Activated CD4-positive, alpha-beta T cell treated with anti-CD3 and anti-CD28 coated beads, Interleukin-2, amount 10 ng/mL, durations not matched to agents 24 days and 14 days (primary cell): ENCODE results near the gene FLNB. TPM values are rescaled to one million over a fixed set of nuclear protein-coding genes. Genes with fewer than 3 reads are reported as not detected.

Experiments
- DNase-seq: peaks from one replicate; pipeline ENCODE4 v3.0.0; 2022
- H3K27ac Mint-ChIP-seq: one replicate; pipeline ENCODE4 v1.8.0; 2022; ENCODE audit warnings: mild to moderate bottlenecking, mixed read lengths
- H3K27me3 Mint-ChIP-seq: one replicate; pipeline ENCODE4 v1.8.0; 2022; ENCODE audit warnings: mixed read lengths
- H3K36me3 Mint-ChIP-seq: one replicate; pipeline ENCODE4 v1.8.0; 2022; ENCODE audit warnings: low read depth, mild to moderate bottlenecking, mixed read lengths
- H3K4me1 Mint-ChIP-seq: one replicate; pipeline ENCODE4 v1.8.0; 2021; ENCODE audit warnings: mixed read lengths
- H3K4me3 Mint-ChIP-seq: one replicate; pipeline ENCODE4 v1.8.0; 2022; ENCODE audit warnings: mild to moderate bottlenecking, moderate library complexity, mixed read lengths
- H3K9me3 Mint-ChIP-seq: one replicate; pipeline ENCODE4 v1.8.0; 2021; ENCODE audit warnings: mixed read lengths
- intact Hi-C: fragments of 100-400 bp; cut with micrococcal nuclease; formaldehyde crosslinking; loops from one replicate; pipeline ENCODE4 v1.15.1; 2023
- total RNA-seq: library from RNA; stranded (reverse); gene quantifications from 2 replicates; pipeline ENCODE4 v1.2.3, GENCODE V29; 2022

Gene FLNB
- total RNA-seq, 1 donor from 2014 or later = 23.9 TPM

DNA sequence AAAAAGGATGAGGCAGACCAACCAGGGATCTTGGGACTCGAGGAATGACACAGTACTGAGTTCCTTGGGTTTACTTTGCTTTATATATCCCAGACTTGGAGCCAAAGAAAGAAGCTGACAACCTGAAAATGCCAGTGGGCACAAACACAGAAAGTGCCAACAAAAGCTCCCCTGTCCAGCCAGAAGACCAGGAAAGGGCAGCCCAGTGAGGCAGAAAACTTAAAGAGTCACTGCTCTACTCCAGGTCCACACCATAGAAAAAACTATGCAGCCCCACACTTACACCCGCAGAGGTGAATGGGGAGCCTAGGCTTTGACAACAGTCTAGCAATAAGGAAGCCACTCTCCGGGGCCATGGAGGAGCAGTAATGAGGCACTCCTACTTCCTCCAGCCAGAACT is 80.3 kb downstream of the FLNB start:
- no peaks in the 10 kb centered on the region for H3K27me3 Mint-ChIP-seq
- no peak overlapping the region for H3K4me3 Mint-ChIP-seq
- H3K9me3 Mint-ChIP-seq = no peaks in the 10 kb centered on the region
- DNase-seq = no peak
- intact Hi-C loops = no loop called here
- H3K4me1 Mint-ChIP-seq = peaks cover 15% of the 10 kb centered on the region
- H3K27ac Mint-ChIP-seq = no peak overlapping the region
- peaks cover 13% of the 10 kb centered on the region for H3K36me3 Mint-ChIP-seq

DNA sequence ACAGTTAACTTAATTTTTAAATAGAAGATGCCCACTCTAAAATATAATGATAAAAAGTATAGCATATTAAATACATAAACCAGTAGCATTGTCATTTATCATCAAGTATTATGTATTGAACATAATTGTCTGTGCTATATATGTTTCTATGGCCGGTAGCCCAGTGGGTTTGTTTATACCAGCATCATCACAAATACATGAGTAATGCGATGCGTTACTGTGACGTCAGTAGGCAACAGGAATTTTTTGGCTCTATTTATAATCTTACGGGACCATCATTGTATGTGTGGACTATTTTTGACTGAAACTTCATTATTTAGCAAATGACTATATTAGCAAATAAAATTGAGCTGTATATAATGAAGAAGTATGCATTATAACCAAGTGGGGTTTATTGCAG is 82.1 kb downstream of the FLNB start:
- Mint-ChIP-seq H3K4me1 (peaks cover 6% of the 10 kb centered on the region), H3K27me3 (no peaks in the 10 kb centered on the region), H3K36me3 (peaks cover 3% of the 10 kb centered on the region), H3K9me3 (no peaks in the 10 kb centered on the region), H3K27ac (no peak overlapping the region), H3K4me3 (no peak overlapping the region)
- intact Hi-C loops = no loop called here
- no peak for DNase-seq

DNA sequence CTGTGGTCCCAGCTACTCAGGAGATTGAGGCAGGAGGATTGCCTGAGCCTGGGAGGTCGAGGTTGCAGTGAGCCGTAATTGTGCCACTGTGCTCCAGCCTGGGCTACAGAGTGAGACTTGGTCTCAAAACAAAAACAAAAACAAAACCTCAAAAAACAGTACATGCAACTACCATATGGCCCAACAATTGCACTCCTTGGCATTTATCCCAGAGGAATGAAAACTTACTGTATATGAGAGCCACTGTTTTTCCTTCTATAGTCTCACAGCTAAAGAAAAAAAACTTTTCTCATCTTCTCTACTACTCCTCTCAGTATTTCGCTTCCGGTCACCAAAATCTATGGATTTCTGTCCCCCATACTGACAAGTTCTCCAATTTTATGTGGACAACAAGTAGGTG is 84.3 kb downstream of the FLNB start:
- Mint-ChIP-seq H3K36me3 (peaks cover 6% of the 10 kb centered on the region), H3K27me3 (no peaks in the 10 kb centered on the region), H3K9me3 (no peaks in the 10 kb centered on the region), H3K4me3 (no peak overlapping the region), H3K4me1 (no peaks in the 10 kb centered on the region), H3K27ac (no peak overlapping the region)
- no peak for DNase-seq
- intact Hi-C loops = no loop called here

GRCh38 chr3:58093574-58094195 is 85.5 kb downstream of the FLNB start:
- Mint-ChIP-seq H3K36me3 (peaks cover 8% of the 10 kb centered on the region), H3K27ac (no peak overlapping the region), H3K4me1 (no peaks in the 10 kb centered on the region), H3K4me3 (no peak overlapping the region), H3K27me3 (no peaks in the 10 kb centered on the region), H3K9me3 (no peaks in the 10 kb centered on the region)
- intact Hi-C loops = no loop called here
- no peak for DNase-seq

DNA sequence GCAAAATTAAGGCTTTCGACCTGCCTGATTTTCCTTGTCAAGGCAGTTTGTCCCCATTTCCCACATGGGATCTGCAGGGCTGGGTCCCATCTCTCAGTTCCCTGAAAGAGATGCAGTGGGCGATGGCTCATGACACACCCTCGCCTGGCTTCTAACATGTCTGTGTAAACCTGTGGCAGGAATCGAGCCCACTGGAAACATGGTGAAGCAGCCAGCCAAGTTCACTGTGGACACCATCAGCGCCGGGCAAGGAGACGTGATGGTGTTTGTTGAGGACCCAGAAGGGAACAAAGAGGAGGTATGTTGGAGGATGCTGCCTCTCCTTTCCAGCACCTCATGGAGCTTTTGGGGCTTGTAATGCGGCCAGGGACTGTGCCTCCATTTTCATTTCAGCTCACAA is 86.4 kb downstream of the FLNB start:
- no peaks in the 10 kb centered on the region for H3K27me3 Mint-ChIP-seq
- peaks cover 9% of the 10 kb centered on the region for H3K36me3 Mint-ChIP-seq
- DNase-seq = no peak
- H3K4me3 Mint-ChIP-seq = no peak overlapping the region
- intact Hi-C loops = no loop called here
- H3K4me1 Mint-ChIP-seq = no peaks in the 10 kb centered on the region
- H3K27ac Mint-ChIP-seq = no peak overlapping the region
- no peaks in the 10 kb centered on the region for H3K9me3 Mint-ChIP-seq

DNA sequence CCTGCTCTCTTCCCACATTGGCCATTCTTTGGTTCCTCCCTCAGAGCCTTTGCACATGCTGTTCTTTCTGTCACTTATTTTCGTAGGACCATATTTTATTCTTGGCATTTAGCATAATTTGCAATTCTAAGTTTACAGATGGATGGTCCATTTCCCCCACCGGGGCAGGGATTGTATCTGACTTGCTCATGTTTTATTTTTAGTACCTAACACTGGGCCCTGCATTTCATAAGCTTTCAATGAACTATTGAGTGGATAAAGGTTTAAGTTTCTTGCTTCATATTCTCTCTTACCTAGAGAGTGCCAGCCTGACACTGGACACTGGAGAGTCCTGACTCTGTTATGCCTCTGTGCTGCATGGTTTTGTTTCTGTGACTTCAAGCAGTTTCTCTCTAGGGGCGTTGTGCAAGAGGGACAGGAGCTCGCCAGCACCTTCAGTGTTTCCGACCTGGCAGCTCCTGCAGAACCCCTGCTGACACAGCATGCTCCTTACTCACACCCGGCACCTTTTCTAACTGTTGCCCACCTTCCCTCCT is 87.4 kb downstream of the FLNB start:
- DNase-seq = no peak
- Mint-ChIP-seq H3K4me3 (no peak overlapping the region), H3K36me3 (peaks cover 11% of the 10 kb centered on the region), H3K27ac (no peak overlapping the region), H3K27me3 (no peaks in the 10 kb centered on the region), H3K9me3 (no peaks in the 10 kb centered on the region), H3K4me1 (no peaks in the 10 kb centered on the region)
- intact Hi-C loops = no loop called here

- peaks cover 21% of the 10 kb centered on the region for H3K36me3 Mint-ChIP-seq
- no peaks in the 10 kb centered on the region for H3K9me3 Mint-ChIP-seq
These were observed 90.3 kb downstream of the FLNB start for GRCh38 chr3:58098531-58098930.

DNA sequence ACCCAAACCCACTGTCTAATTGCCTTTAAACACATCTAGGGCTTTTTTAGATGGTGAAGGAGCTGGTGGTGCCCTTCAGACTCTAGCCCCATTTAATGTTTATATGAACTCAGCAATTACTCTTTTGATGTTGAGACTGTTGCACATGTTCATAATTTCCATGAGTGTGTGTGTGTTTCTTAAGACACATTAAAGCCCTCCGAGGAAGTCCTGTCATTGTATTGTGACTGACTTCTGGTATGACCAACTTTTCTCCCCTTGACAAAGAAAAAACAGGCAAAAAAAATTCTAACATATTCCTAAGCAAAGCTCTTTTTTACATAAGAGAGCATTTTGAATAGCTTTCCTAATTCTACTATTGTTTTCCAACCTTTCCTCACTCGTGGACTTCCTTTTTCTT is 91.6 kb downstream of the FLNB start:
- Mint-ChIP-seq H3K27ac (no peak overlapping the region), H3K36me3 (peaks cover 21% of the 10 kb centered on the region), H3K4me3 (no peak overlapping the region), H3K9me3 (no peaks in the 10 kb centered on the region), H3K4me1 (no peaks in the 10 kb centered on the region), H3K27me3 (no peaks in the 10 kb centered on the region)
- no peak for DNase-seq
- intact Hi-C loops = no loop called here

More at GRCh38 chr3:58098531-58098930, 90.3 kb downstream of the FLNB start:
- Mint-ChIP-seq H3K4me3 (no peak overlapping the region), H3K27me3 (no peaks in the 10 kb centered on the region), H3K4me1 (no peaks in the 10 kb centered on the region), H3K27ac (no peak overlapping the region)
- DNase-seq = no peak
- intact Hi-C loops = no loop called here

DNA sequence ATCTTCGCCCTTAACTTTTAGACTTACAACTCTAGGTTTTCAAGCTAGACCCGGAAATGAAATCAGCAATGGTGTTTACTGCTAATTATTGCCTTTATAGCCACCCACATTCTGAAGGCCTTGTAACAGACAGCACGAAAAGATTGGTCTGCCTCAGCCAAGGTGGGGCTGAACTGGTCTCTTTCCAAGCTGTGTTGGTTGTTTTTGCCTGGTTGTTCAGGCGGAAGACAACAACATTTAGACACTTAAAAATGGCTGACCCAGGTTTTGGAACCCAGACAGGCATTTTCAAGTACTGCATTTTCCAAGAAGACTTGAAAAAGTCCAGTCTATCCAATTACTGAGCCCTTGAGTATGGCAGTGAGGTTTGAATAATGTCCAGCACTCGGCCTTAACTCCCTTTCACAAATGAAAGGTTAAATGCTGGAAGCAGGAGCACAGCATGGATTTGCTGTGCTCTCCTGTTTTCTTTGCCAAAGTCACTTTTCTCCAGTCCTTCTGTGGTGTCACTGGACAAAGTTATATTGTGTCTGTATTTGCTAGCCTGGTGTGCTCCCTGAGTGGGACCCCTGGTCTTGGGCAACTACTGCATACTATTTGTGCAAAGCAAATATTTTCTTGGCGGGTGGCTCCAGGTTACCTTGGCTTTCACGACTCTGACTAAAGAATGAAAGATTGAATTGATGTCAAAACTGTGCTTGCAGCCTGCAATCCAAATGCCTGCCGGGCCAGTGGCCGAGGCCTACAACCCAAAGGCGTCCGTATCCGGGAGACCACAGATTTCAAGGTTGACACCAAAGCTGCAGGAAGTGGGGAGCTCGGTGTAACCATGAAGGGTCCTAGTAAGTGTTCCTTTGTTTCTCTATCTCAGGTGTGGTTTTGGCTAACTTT is 93.5 kb downstream of the FLNB start:
- Mint-ChIP-seq H3K4me1 (no peaks in the 10 kb centered on the region), H3K4me3 (no peak overlapping the region), H3K27ac (no peak overlapping the region), H3K36me3 (peaks cover 18% of the 10 kb centered on the region), H3K27me3 (no peaks in the 10 kb centered on the region), H3K9me3 (no peaks in the 10 kb centered on the region)
- DNase-seq = no peak
- intact Hi-C loops = no loop called here

- Mint-ChIP-seq H3K36me3 (peaks cover 18% of the 10 kb centered on the region), H3K27ac (no peak overlapping the region)
These were observed 94.1 kb downstream of the FLNB start for GRCh38 chr3:58102390-58102750.

GRCh38 chr3:58102976-58103451 is 94.8 kb downstream of the FLNB start:
- Mint-ChIP-seq H3K4me1 (no peaks in the 10 kb centered on the region), H3K9me3 (no peaks in the 10 kb centered on the region), H3K27me3 (no peaks in the 10 kb centered on the region), H3K36me3 (peaks cover 18% of the 10 kb centered on the region), H3K4me3 (no peak overlapping the region), H3K27ac (no peak overlapping the region)
- intact Hi-C loops = no loop called here
- no peak for DNase-seq

More at GRCh38 chr3:58102390-58102750, 94.1 kb downstream of the FLNB start:
- H3K9me3 Mint-ChIP-seq = no peaks in the 10 kb centered on the region
- no peaks in the 10 kb centered on the region for H3K4me1 Mint-ChIP-seq
- no peaks in the 10 kb centered on the region for H3K27me3 Mint-ChIP-seq
- DNase-seq = no peak
- H3K4me3 Mint-ChIP-seq = no peak overlapping the region
- intact Hi-C loops = no loop called here

DNA sequence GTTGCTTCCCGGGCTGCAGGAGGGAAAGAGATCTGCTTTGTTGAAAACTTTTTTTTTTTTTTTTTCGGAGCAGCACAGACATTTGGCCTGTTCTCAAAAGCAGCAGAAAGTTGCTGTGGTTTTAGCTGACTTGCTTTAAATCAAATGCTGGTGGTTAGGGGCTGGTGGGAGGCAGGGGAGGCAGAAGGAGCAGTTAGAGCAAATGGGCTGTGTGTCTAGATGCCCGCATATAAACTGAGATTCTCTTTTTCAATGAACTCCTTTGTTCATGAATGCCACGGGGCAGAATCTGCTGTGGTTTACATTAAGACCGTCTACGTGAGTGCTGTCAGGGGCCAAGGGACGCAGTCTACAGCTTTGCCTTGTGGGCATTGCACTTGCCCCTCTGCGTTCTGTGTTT is 95.9 kb downstream of the FLNB start:
- H3K4me1 Mint-ChIP-seq = no peaks in the 10 kb centered on the region
- H3K27ac Mint-ChIP-seq = no peak overlapping the region
- intact Hi-C loops = no loop called here
- no peak overlapping the region for H3K4me3 Mint-ChIP-seq
- H3K36me3 Mint-ChIP-seq = peaks cover 18% of the 10 kb centered on the region
- H3K27me3 Mint-ChIP-seq = no peaks in the 10 kb centered on the region
- no peaks in the 10 kb centered on the region for H3K9me3 Mint-ChIP-seq
- DNase-seq = no peak

DNA sequence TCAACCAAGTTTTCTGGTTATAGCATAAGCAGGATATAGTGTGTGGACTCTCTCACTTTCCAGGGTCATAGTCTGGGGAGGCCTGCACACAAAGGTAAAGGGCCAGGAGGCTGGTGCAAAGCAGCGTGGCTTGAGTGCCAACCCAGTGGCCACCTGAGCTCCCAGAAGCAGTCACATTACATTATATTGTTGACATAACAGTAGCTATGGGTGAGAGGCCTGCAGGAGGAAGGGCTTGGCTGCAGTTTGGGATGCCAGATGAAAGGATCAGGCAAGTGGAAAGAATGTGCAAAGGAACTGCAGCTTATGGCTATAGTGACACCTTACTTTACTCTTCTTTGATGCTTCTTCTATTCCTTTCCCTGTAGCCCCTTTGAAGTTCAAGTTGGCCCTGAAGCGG is 96.5 kb downstream of the FLNB start:
- no peaks in the 10 kb centered on the region for H3K4me1 Mint-ChIP-seq
- intact Hi-C loops = no loop called here
- H3K27me3 Mint-ChIP-seq = no peaks in the 10 kb centered on the region
- DNase-seq = no peak
- peaks cover 20% of the 10 kb centered on the region for H3K36me3 Mint-ChIP-seq
- H3K27ac Mint-ChIP-seq = no peak overlapping the region
- H3K9me3 Mint-ChIP-seq = no peaks in the 10 kb centered on the region
- no peak overlapping the region for H3K4me3 Mint-ChIP-seq

- no peaks in the 10 kb centered on the region for H3K27me3 Mint-ChIP-seq
- H3K4me3 Mint-ChIP-seq = no peak overlapping the region
- no peak overlapping the region for H3K27ac Mint-ChIP-seq
- no peaks in the 10 kb centered on the region for H3K9me3 Mint-ChIP-seq
- no peak for DNase-seq
- no peaks in the 10 kb centered on the region for H3K4me1 Mint-ChIP-seq
- intact Hi-C loops = no loop called here
- H3K36me3 Mint-ChIP-seq = peaks cover 22% of the 10 kb centered on the region
These were observed 97.0 kb downstream of the FLNB start for GRCh38 chr3:58105196-58105595.
